IPS DF 4.7 (cell line): ENCODE results near the gene PHF11.
"Not testable (repeated sequence)": the region's sequence is repeated elsewhere in the genome, so short reads cannot be mapped to it uniquely, and the experiment has no call there.

Experiments
- DNase-seq: peaks from one replicate; pipeline ENCODE4 v3.0.0-alpha.2; 2013; ENCODE audit warnings: low spot score; ENCODE audit errors: extremely low read depth

PHF11 gene

GRCh38 chr13:49495783-49496762 is at the start of gene PHF11:
PHF11 (plus strand) TSS chr13:49495953; CDS start chr13:49496002, 49 bp downstream.
- no peak for DNase-seq

GRCh38 chr13:49446473-49446872 is 49.3 kb upstream of the PHF11 start:
- no peak for DNase-seq

- DNase-seq, result no peak
Observed at GRCh38 chr13:49448753-49449152, 47.0 kb upstream of the PHF11 start.

- no peak for DNase-seq
Observed at GRCh38 chr13:49450105-49450819, 45.5 kb upstream of the PHF11 start.

GRCh38 chr13:49452725-49453457 is 42.9 kb upstream of the PHF11 start:
- DNase-seq, result no peak

- DNase-seq, result no peak
Observed at GRCh38 chr13:49453465-49453864, 42.3 kb upstream of the PHF11 start.

GRCh38 chr13:49454388-49455006 is 41.3 kb upstream of the PHF11 start:
- DNase-seq, result no peak

- DNase-seq, result no peak
Observed at GRCh38 chr13:49455007-49455398, 40.8 kb upstream of the PHF11 start.

GRCh38 chr13:49456156-49456555 is 39.6 kb upstream of the PHF11 start:
- DNase-seq, result no peak

- no peak for DNase-seq
Observed at GRCh38 chr13:49457221-49457620, 38.5 kb upstream of the PHF11 start.

- no peak for DNase-seq
Observed at GRCh38 chr13:49459580-49459979, 36.2 kb upstream of the PHF11 start.

- no peak for DNase-seq
Observed at GRCh38 chr13:49464085-49464484, 31.7 kb upstream of the PHF11 start.

- no peak for DNase-seq
Observed at GRCh38 chr13:49464621-49465325, 31.0 kb upstream of the PHF11 start.

GRCh38 chr13:49466292-49466838 is 29.4 kb upstream of the PHF11 start:
- DNase-seq, result no peak

- DNase-seq, result no peak
Observed at GRCh38 chr13:49472186-49472585, 23.6 kb upstream of the PHF11 start.

- DNase-seq, result no peak
Observed at GRCh38 chr13:49476529-49476928, 19.2 kb upstream of the PHF11 start.

GRCh38 chr13:49481788-49482187 is 14.0 kb upstream of the PHF11 start:
- DNase-seq, result no peak

- DNase-seq, result no peak
Observed at GRCh38 chr13:49488563-49488962, 7.2 kb upstream of the PHF11 start.

- no peak for DNase-seq
Observed at GRCh38 chr13:49494645-49495044, 1.1 kb upstream of the PHF11 start.

- not testable (repeated sequence) for DNase-seq
Observed at GRCh38 chr13:49496837-49497236, 1.1 kb downstream of the PHF11 start.
